ENCODE data around the gene NEK6.
A peak's percentile ranks its signal among the peaks of the same experiment; 100 is the strongest.

The NEK6 gene

GRCh38 chr9:124328285-124328684, 70.5 kb downstream of the NEK6 start:
- DNase-seq = no peak

GRCh38 chr9:124329206-124329792, 71.5 kb downstream of the NEK6 start:
- DNase-seq = no peak

- peak; percentile 36 for DNase-seq
Measured at GRCh38 chr9:124330011-124330697, 72.4 kb downstream of the NEK6 start.

- DNase-seq = no peak
Measured at GRCh38 chr9:124331580-124331979, 73.8 kb downstream of the NEK6 start.

GRCh38 chr9:124332361-124333202, 74.8 kb downstream of the NEK6 start:
- no peak for DNase-seq

- no peak for DNase-seq
Measured at GRCh38 chr9:124333203-124333579, 75.4 kb downstream of the NEK6 start.

- no peak for DNase-seq
Measured at GRCh38 chr9:124334568-124335319, 77.0 kb downstream of the NEK6 start.

GRCh38 chr9:124335320-124335707, 77.6 kb downstream of the NEK6 start:
- DNase-seq = no peak

- no peak for DNase-seq
Measured at GRCh38 chr9:124337562-124337961, 79.8 kb downstream of the NEK6 start.

GRCh38 chr9:124339603-124340146, 81.9 kb downstream of the NEK6 start:
- no peak for DNase-seq

- DNase-seq = no peak
Measured at GRCh38 chr9:124340219-124341069, 82.7 kb downstream of the NEK6 start.

GRCh38 chr9:124341455-124342170, 83.9 kb downstream of the NEK6 start:
- no peak for DNase-seq

GRCh38 chr9:124342402-124342775, 84.6 kb downstream of the NEK6 start:
- DNase-seq = no peak

- DNase-seq = no peak
Measured at GRCh38 chr9:124342776-124343485, 85.2 kb downstream of the NEK6 start.

GRCh38 chr9:124343533-124344290, 86.0 kb downstream of the NEK6 start:
- DNase-seq = no peak

GRCh38 chr9:124344291-124345050, 86.7 kb downstream of the NEK6 start:
- DNase-seq = no peak

- DNase-seq = no peak
Measured at GRCh38 chr9:124345063-124345462, 87.3 kb downstream of the NEK6 start.

- no peak for DNase-seq
Measured at GRCh38 chr9:124345751-124346281, 88.1 kb downstream of the NEK6 start.

Measured in NCI-H2081 treated with DMSO at 0.1 percent for 48 hours (cell line).